ENCODE data around the gene ZNF709. TPM values are rescaled to one million over a fixed set of nuclear protein-coding genes. Genes with fewer than 3 reads are reported as not detected.
"Not testable (repeated sequence)": the region's sequence is repeated elsewhere in the genome, so short reads cannot be mapped to it uniquely, and the experiment has no call there.

Gene ZNF709
- total RNA-seq, 6 experiments from 2014 or later = 0.99 to 1.7 (median 1.2) TPM

GRCh38 chr19:12425888-12426274, 58.7 kb downstream of the ZNF709 start:
- Mint-ChIP-seq H3K27ac (no peak overlapping the region), H3K4me1 (ENCODE audit: low read depth) (no peaks in the 10 kb centered on the region), H3K36me3 (ENCODE audit: low read depth) (peaks cover 65% of the 10 kb centered on the region), H3K4me3 (no peak overlapping the region), H3K9me3 (peaks cover 71% of the 10 kb centered on the region), H3K27me3 (ENCODE audit: insufficient read depth) (no peaks in the 10 kb centered on the region)
- DNase-seq = no peak
- no peak for TF ChIP-seq CTCF (IDR thresholded peaks at IDR 0.05)

- Mint-ChIP-seq H3K9me3 (peaks cover 71% of the 10 kb centered on the region), H3K4me1 (ENCODE audit: low read depth) (no peaks in the 10 kb centered on the region), H3K4me3 (no peak overlapping the region), H3K27ac (no peak overlapping the region), H3K36me3 (ENCODE audit: low read depth) (peaks cover 59% of the 10 kb centered on the region), H3K27me3 (ENCODE audit: insufficient read depth) (no peaks in the 10 kb centered on the region)
- DNase-seq = no peak
- no peak for TF ChIP-seq CTCF (IDR thresholded peaks at IDR 0.05)
Observed at GRCh38 chr19:12425236-12425887, 59.3 kb downstream of the ZNF709 start.

DNA sequence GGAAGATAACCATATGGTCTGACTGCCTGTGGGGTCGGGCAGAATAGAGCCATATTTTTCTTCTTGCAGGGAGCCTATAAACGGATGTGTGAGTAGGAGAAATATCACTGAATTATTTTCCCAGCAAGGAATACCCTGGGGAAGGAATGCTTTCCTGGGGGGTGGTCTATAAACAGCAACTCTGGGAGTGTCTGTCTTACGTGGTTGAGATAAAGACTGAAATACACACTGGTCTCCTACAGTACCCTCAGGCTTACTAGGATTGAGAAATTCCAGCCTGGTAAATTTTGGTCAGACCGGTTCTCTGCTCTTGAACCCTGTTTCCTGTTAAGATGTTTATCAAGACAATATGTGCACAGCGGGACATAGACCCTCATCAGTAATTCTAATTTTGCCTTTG, 67.3 kb downstream of the ZNF709 start:
- not testable (repeated sequence) for H3K27ac Mint-ChIP-seq

GRCh38 chr19:12411893-12412292, 72.7 kb downstream of the ZNF709 start:
- H3K27ac Mint-ChIP-seq = no peak overlapping the region
- H3K4me1 Mint-ChIP-seq (ENCODE audit: low read depth) = no peaks in the 10 kb centered on the region
- H3K27me3 Mint-ChIP-seq (ENCODE audit: insufficient read depth) = peaks cover 3% of the 10 kb centered on the region
- no peak for TF ChIP-seq CTCF (IDR thresholded peaks at IDR 0.05)
- no peak for DNase-seq
- peaks cover 53% of the 10 kb centered on the region for H3K9me3 Mint-ChIP-seq
- peaks cover 16% of the 10 kb centered on the region for H3K36me3 Mint-ChIP-seq (ENCODE audit: low read depth)
- no peak overlapping the region for H3K4me3 Mint-ChIP-seq

More for the DNA sequence above, 67.3 kb downstream of the ZNF709 start:
- not testable (repeated sequence) for H3K4me3 Mint-ChIP-seq; H3K4me1 Mint-ChIP-seq (ENCODE audit: low read depth); DNase-seq; H3K27me3 Mint-ChIP-seq (ENCODE audit: insufficient read depth)
- Mint-ChIP-seq H3K36me3 (ENCODE audit: low read depth) (peaks cover 34% of the 10 kb centered on the region), H3K9me3 (peaks cover 74% of the 10 kb centered on the region)

Other genes starting within 250 kb of the ZNF709 start
- 1 to 10 TPM; 6.6 to 7.6 (median 7.3) TPM for gene ZNF44, start 189.9 kb downstream of the ZNF709 start, total RNA-seq (2021; fragmentation: NEBNext Ultra II Directional; extraction: Animal tissue kit (Norgen Biotek cat#: 25700))
- gene ZNF563, start 151.2 kb downstream of the ZNF709 start, total RNA-seq (2021; fragmentation: NEBNext Ultra II Directional; extraction: Animal tissue kit (Norgen Biotek cat#: 25700)) = 1 to 10 TPM; 1.5 to 2.1 (median 1.8) TPM
- 1 to 10 TPM; 2.1 to 3.1 (median 2.7) TPM for gene ZNF442, start 119.1 kb downstream of the ZNF709 start, total RNA-seq (2021; fragmentation: NEBNext Ultra II Directional; extraction: Animal tissue kit (Norgen Biotek cat#: 25700))
- 1 to 10 TPM; 1.1 to 1.8 (median 1.5) TPM for gene ZNF799, start 83.5 kb downstream of the ZNF709 start, total RNA-seq (2021; fragmentation: NEBNext Ultra II Directional; extraction: Animal tissue kit (Norgen Biotek cat#: 25700))
- 1 to 10 TPM; 1.1 to 1.8 (median 1.5) TPM for gene ZNF443, start 43.8 kb downstream of the ZNF709 start, total RNA-seq (2021; fragmentation: NEBNext Ultra II Directional; extraction: Animal tissue kit (Norgen Biotek cat#: 25700))
- gene ZNF564, start 66.7 kb upstream of the ZNF709 start, total RNA-seq (2021; fragmentation: NEBNext Ultra II Directional; extraction: Animal tissue kit (Norgen Biotek cat#: 25700)) = 1 to 10 TPM; 3.5 to 4.7 (median 4.2) TPM
- 1 to 10 TPM; 5.4 to 9.2 (median 7.8) TPM for gene ZNF490, start 126.0 kb upstream of the ZNF709 start, total RNA-seq (2021; fragmentation: NEBNext Ultra II Directional; extraction: Animal tissue kit (Norgen Biotek cat#: 25700))
- gene ZNF791, start 126.1 kb upstream of the ZNF709 start, total RNA-seq (2021; fragmentation: NEBNext Ultra II Directional; extraction: Animal tissue kit (Norgen Biotek cat#: 25700)) = 10 to 100 TPM; 18.3 to 21.9 (median 19.0) TPM
- 10 to 100 TPM; 49.9 to 69.9 (median 65.2) TPM for gene MAN2B1, start 181.9 kb upstream of the ZNF709 start, total RNA-seq (2021; fragmentation: NEBNext Ultra II Directional; extraction: Animal tissue kit (Norgen Biotek cat#: 25700))
- gene WDR83, start 182.0 kb upstream of the ZNF709 start, total RNA-seq (2021; fragmentation: NEBNext Ultra II Directional; extraction: Animal tissue kit (Norgen Biotek cat#: 25700)) = 10 to 100 TPM in 3 of 6 experiments, 1 to 10 TPM in 3; 8.6 to 13.3 (median 9.9) TPM
- gene DHPS, start 197.1 kb upstream of the ZNF709 start, total RNA-seq (2021; fragmentation: NEBNext Ultra II Directional; extraction: Animal tissue kit (Norgen Biotek cat#: 25700)) = 10 to 100 TPM; 53.3 to 69.2 (median 59.6) TPM
- not detected for gene GNG14, start 203.2 kb upstream of the ZNF709 start, total RNA-seq (2021; fragmentation: NEBNext Ultra II Directional; extraction: Animal tissue kit (Norgen Biotek cat#: 25700))
- 1 to 10 TPM; 4.5 to 7.1 (median 5.4) TPM for gene FBXW9, start 211.8 kb upstream of the ZNF709 start, total RNA-seq (2021; fragmentation: NEBNext Ultra II Directional; extraction: Animal tissue kit (Norgen Biotek cat#: 25700))
- 10 to 100 TPM; 56.8 to 78.7 (median 66.0) TPM for gene TNPO2, start 239.1 kb upstream of the ZNF709 start, total RNA-seq (2021; fragmentation: NEBNext Ultra II Directional; extraction: Animal tissue kit (Norgen Biotek cat#: 25700))
- 100 to 1,000 TPM; 147 to 189 (median 176) TPM for gene TRIR, start 249.9 kb upstream of the ZNF709 start, total RNA-seq (2021; fragmentation: NEBNext Ultra II Directional; extraction: Animal tissue kit (Norgen Biotek cat#: 25700))